Endothelial cell of umbilical vein (primary cell): Measurements from ENCODE around the gene DLL1. TPM values are rescaled to one million over a fixed set of nuclear protein-coding genes. Genes with fewer than 3 reads are reported as not detected.

Source experiments
- BruUV-seq: library from RNA; stranded (reverse); fragments of 400-500 nt; replicated peaks from 2 replicates; lab custom pipeline; 2021; lab: Mats Ljungman, UMichigan
- CTCF ChIA-PET: fragments of 300-600, 350-600 bp; sonication (Branson Sonifier 250); formaldehyde crosslinking; loops from one replicate; lab custom pipeline; 2021; ENCODE audit warnings: antibody characterized with exemption, inconsistent platforms; lab: Charles Lee
- POLR2A ChIA-PET: fragments of 300-600, 350-600 bp; sonication (Branson Sonifier 250); formaldehyde crosslinking; loops from one replicate; lab custom pipeline; 2021; ENCODE audit warnings: antibody characterized with exemption, inconsistent platforms; lab: Charles Lee
- DNase-seq: peaks from one replicate; pipeline ENCODE4 v3.0.0-alpha.2; 2011; ENCODE audit warnings: low read depth, low spot score
- FAIRE-seq: peaks from 2 replicates; lab custom pipeline; 2011; peaks lifted over from hg19 to GRCh38; lab: Jason Lieb, UNC
- H2AFZ ChIP-seq: 2 replicates; pipeline ENCODE4 v1.6.0; 2012; ENCODE audit warnings: low read depth, low read length, control low read depth, inconsistent platforms
- H3K27ac ChIP-seq: 2 replicates; pipeline ENCODE4 v1.5.1; 2011; ENCODE audit warnings: low read depth, mild to moderate bottlenecking, control low read depth, low read length, moderate library complexity; ENCODE audit not compliant: insufficient read depth
- H3K27me3 ChIP-seq, 2 experiments: 2 replicates each; pipeline versions ENCODE4 v1.6.0 to v1.6.1; 2011; ENCODE audit warnings: low read length in 2 of 2, mixed read lengths in 1 of 2; ENCODE audit not compliant: control insufficient read depth in 2 of 2, insufficient read depth in 2 of 2
- H3K36me3 ChIP-seq, 2 experiments: 2 replicates in 1 of 2; 3 replicates in 1 of 2; pipeline ENCODE4 v1.5.1; 2011; ENCODE audit warnings: low read length in 2 of 2, mild to moderate bottlenecking in 1 of 2, moderate library complexity in 1 of 2; ENCODE audit not compliant: control insufficient read depth in 2 of 2, insufficient read depth in 2 of 2; ENCODE audit errors: extremely low read depth in 1 of 2
- H3K4me1 ChIP-seq: 3 replicates; pipeline ENCODE4 v1.5.1; 2011; ENCODE audit warnings: mild to moderate bottlenecking, low read length; ENCODE audit not compliant: control insufficient read depth, insufficient read depth; ENCODE audit errors: extremely low read depth
- H3K4me2 ChIP-seq: 2 replicates; pipeline ENCODE4 v1.6.1; 2011; ENCODE audit warnings: low read length, control low read depth, mixed read lengths; ENCODE audit not compliant: insufficient read depth
- H3K4me3 ChIP-seq, 3 experiments: fragments of 200-600 bp in 1 of 3; sonication (generic), shearing (Covaris generic) in 1 of 3; replicated peaks in 1 of 3; 2 replicates each; pipeline ENCODE4 v1.5.1; 2011 to 2016; ENCODE audit warnings: control low read depth in 3 of 3, low read length in 3 of 3, mild to moderate bottlenecking in 2 of 3, inconsistent platforms in 1 of 3, low read depth in 1 of 3, moderate library complexity in 1 of 3; ENCODE audit not compliant: insufficient read depth in 1 of 3
- H3K79me2 ChIP-seq: 2 replicates; pipeline ENCODE4 v1.6.0; 2012; ENCODE audit warnings: low read length, inconsistent platforms; ENCODE audit not compliant: control insufficient read depth, insufficient read depth
- H3K9ac ChIP-seq: replicated peaks from 2 replicates; pipeline ENCODE3; 2011; ENCODE audit warnings: low read length, control low read depth; ENCODE audit not compliant: insufficient read depth; ENCODE audit errors: extremely low read depth
- H3K9me1 ChIP-seq: replicated peaks from 3 replicates; pipeline ENCODE4 v1.6.0; 2011; ENCODE audit warnings: mild to moderate bottlenecking, low read length; ENCODE audit not compliant: control insufficient read depth, insufficient read depth; ENCODE audit errors: extremely low read depth
- H3K9me3 ChIP-seq: replicated peaks from 2 replicates; pipeline ENCODE4 v1.5.1; 2012; ENCODE audit warnings: low read length, inconsistent platforms; ENCODE audit not compliant: control insufficient read depth, insufficient read depth
- H4K20me1 ChIP-seq: replicated peaks from 2 replicates; pipeline ENCODE3; 2011; ENCODE audit warnings: mild to moderate bottlenecking, low read length; ENCODE audit not compliant: control insufficient read depth, insufficient read depth; ENCODE audit errors: extremely low read depth
- CTCF ChIP-seq, 2 donors: IDR thresholded peaks; 1 replicate in 1 of 2; 2 replicates in 1 of 2; pipeline ENCODE4 v1.5.1; 2011; ENCODE audit warnings: low read length in 2 of 2, mild to moderate bottlenecking in 2 of 2, moderate library complexity in 2 of 2, control low read depth in 1 of 2, inconsistent platforms in 1 of 2, low read depth in 1 of 2; ENCODE audit not compliant: insufficient read depth in 1 of 2; ENCODE audit errors: extremely low read depth in 1 of 2
- EZH2 ChIP-seq: IDR thresholded peaks from 2 replicates; pipeline ENCODE4 v1.6.1; 2012; ENCODE audit warnings: borderline replicate concordance, low read depth, mild to moderate bottlenecking, moderate library complexity, low read length, inconsistent platforms; ENCODE audit not compliant: severe bottlenecking
- FOS ChIP-seq: IDR thresholded peaks from 2 replicates; pipeline ENCODE4 v1.6.1; 2011; ENCODE audit warnings: mild to moderate bottlenecking, low read length, moderate library complexity, borderline replicate concordance; ENCODE audit not compliant: insufficient read depth
- GATA2 ChIP-seq: IDR thresholded peaks from 2 replicates; pipeline ENCODE4 v1.7.0; 2011; ENCODE audit warnings: low read depth, mild to moderate bottlenecking, moderate library complexity, mixed read lengths, low read length; ENCODE audit not compliant: insufficient read length, insufficient read depth
- JUN ChIP-seq: IDR thresholded peaks from 2 replicates; pipeline ENCODE4 v1.6.1; 2011; ENCODE audit warnings: borderline replicate concordance, low read depth; ENCODE audit not compliant: insufficient read length, insufficient read depth
- MYC ChIP-seq: IDR thresholded peaks from one replicate; pipeline ENCODE4 v1.6.1; 2011; ENCODE audit warnings: mild to moderate bottlenecking, low read depth, low read length
- POLR2A ChIP-seq: IDR thresholded peaks from 2 replicates; pipeline ENCODE4 v1.6.1; 2012; ENCODE audit warnings: low read depth, mild to moderate bottlenecking, control low read depth, low read length
- POLR2AphosphoS5 ChIP-seq: IDR thresholded peaks from 2 replicates; pipeline ENCODE4 v1.6.1; 2012; ENCODE audit warnings: low read depth, mild to moderate bottlenecking, control low read depth, low read length, moderate library complexity; ENCODE audit not compliant: insufficient read depth
- dilution Hi-C: fragments of 300-500 bp; cut with MboI; formaldehyde crosslinking; loops from one replicate; pipeline ENCODE4 v1.15.0; 2019; ENCODE audit warnings: low sequenced_read_pairs; ENCODE audit not compliant: extremely low pct_ligation_motif_present
- intact Hi-C: fragments of 100-400 bp; cut with micrococcal nuclease; formaldehyde crosslinking; loops from one replicate; pipeline ENCODE4 v1.10.0; 2022
- polyA plus RNA-seq, 4 experiments: library from polyadenylated mRNA; depleted of rRNA in 3 of 4; stranded (reverse) in 3 of 4; unstranded in 1 of 4; fragments of >200 nt; gene quantifications; 2 replicates each; pipeline versions ENCODE4 v1.2.1 to v1.2.3, GENCODE V29; 2011 to 2012; ENCODE audit warnings: missing spikeins in 1 of 4
- total RNA-seq: library from RNA; stranded (reverse); gene quantifications from 2 replicates; pipeline ENCODE4 v1.2.3, GENCODE V29; 2021
- TF ChIP-seq, protein P1 (sequence below): IDR thresholded peaks from 2 replicates; pipeline ENCODE4 v1.6.1; 2011; ENCODE audit not compliant: insufficient read depth, insufficient read length

The DLL1 gene
- total and polyA plus RNA-seq, 2 donors (not counting 3 experiments of a cell fraction or from before 2014, with no cell fraction given), result 1.4 to 2.3 TPM

DNA sequence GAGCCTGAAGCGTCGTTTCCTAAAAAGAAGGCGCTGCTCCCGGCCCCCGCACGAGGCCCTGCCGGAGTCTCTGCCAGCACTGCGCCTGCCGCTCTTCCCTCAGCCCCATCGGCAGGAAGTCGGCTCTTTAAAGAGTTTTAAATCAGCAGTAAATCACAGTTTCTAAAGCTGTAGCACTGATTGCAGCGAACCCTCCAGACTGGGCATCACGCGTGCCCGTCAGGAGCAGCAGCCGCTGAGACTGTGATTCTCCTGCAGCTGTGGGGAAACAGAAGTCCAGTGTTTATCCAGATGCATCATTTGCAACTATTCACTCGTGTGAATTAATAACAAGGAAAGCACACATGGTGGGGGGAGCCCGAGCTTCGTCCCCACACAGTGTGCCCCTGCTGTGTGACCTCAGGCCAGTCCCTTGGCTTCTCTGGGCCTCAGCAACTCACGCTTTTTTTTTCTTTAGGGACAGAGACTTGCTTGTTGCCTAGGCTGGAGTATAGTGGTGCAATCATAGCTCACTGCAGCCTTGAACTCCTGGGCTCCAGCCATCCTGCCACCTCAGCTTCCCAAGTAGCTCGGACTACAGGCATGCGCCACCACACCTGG, 28.3 kb downstream of the DLL1 start:
- no peak overlapping the region for H3K4me3 ChIP-seq
- ChIA-PET CTCF (no interaction called here), POLR2A (no interaction called here)
- DNase-seq, result no peak
- TF ChIP-seq POLR2AphosphoS5 (no peak), EZH2 (no peak), MYC (no peak)
- TF ChIP-seq, protein P1, sequence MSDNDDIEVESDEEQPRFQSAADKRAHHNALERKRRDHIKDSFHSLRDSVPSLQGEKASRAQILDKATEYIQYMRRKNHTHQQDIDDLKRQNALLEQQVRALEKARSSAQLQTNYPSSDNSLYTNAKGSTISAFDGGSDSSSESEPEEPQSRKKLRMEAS, result no peak
- no peak overlapping the region for H3K4me2 ChIP-seq
- H4K20me1 ChIP-seq, result no peaks in the 10 kb centered on the region
- no peak overlapping the region for H3K27ac ChIP-seq
- H3K4me1 ChIP-seq, result no peaks in the 10 kb centered on the region
- H2AFZ ChIP-seq, result no peak overlapping the region
- H3K36me3 ChIP-seq, result no peaks in the 10 kb centered on the region
- H3K79me2 ChIP-seq, result no peaks in the 10 kb centered on the region
- H3K9ac ChIP-seq, result no peak overlapping the region
- intact Hi-C loops, result no loop called here
- H3K9me1 ChIP-seq, result no peaks in the 10 kb centered on the region
- no peak for FAIRE-seq
- H3K27me3 ChIP-seq, result no peaks in the 10 kb centered on the region
- H3K9me3 ChIP-seq, result no peaks in the 10 kb centered on the region
- BruUV-seq, result no TSS peak
- dilution Hi-C loops, result no loop called here

DNA sequence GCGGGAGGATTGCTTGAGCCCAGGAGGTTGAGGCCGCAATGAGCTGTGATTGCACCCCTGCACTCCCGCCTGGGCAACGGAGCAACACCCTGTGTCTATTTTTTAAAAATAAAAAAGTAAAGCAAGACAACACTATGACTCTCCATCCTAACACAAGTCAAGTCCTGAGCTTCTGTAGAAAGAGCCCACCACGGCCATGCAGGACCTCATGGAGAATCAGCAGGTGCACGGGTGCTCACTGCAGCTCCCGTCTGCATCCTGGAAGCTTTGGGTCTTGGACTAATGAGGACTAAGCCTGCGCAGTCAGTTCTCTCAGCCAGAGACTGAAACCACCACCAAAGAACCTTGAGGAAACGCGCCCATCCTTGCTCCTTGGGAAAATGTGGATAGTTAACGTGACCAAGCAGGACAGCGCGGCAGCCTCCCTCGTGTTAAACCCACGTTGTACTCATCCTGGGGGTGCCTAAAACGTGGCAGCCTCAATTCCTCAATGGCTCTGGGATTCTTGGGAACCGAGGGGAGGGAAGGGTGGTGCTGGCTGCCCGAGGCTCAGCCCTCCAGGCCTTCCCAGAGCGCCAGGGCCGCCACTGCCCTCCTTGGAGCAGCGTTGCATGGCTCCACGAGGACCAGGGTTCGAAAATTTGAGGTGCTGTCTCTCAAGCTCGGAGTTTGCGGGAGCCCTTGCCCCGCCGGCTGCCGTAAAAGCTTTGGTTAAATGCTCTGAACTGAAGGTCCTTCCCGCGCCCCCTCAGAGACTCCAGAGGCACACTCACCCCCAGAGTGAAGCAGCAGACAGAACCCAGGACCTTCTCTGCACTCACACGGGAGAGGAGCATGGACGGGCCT, 29.0 kb downstream of the DLL1 start:
- Histone ChIP-seq H3K27ac (no peak overlapping the region), H3K79me2 (no peaks in the 10 kb centered on the region), H3K9me3 (no peaks in the 10 kb centered on the region), H3K4me2 (no peak overlapping the region), H3K9ac (no peak overlapping the region), H2AFZ (no peak overlapping the region), H4K20me1 (no peaks in the 10 kb centered on the region), H3K36me3 (no peaks in the 10 kb centered on the region), H3K27me3 (no peaks in the 10 kb centered on the region), H3K4me1 (no peaks in the 10 kb centered on the region), H3K9me1 (no peaks in the 10 kb centered on the region), H3K4me3 (no peak overlapping the region)
- DNase-seq (no peak), FAIRE-seq (no peak)
- TF ChIP-seq POLR2A (no peak), JUN (no peak), EZH2 (no peak), FOS (no peak), GATA2 (no peak), POLR2AphosphoS5 (no peak), MYC (no peak), CTCF (IDR thresholded peaks at IDR 0.05; ENCODE audit: extremely low read depth in 1 of 2, insufficient read depth in 1 of 2, low read depth in 1 of 2, low read length in 2 of 2) (no peak)
- TF ChIP-seq, protein P1, result no peak
- POLR2A ChIA-PET, result no interaction called here
- intact Hi-C loops (no loop called here), dilution Hi-C loops (no loop called here)
- CTCF ChIA-PET, result interaction anchor here (0.5 to 0.8 kb wide), 2 partner anchors 10 to 317 kb away, joined by 3 read pairs; no protein-coding TSS in a partner anchor
- BruUV-seq, result no TSS peak
